Measurements from ENCODE around the gene SLC16A8. TPM values are rescaled to one million over a fixed set of nuclear protein-coding genes. Genes with fewer than 3 reads are reported as not detected.

SLC16A8 gene
- total RNA-seq, 2 experiments from 2014 or later, result not detected

DNA sequence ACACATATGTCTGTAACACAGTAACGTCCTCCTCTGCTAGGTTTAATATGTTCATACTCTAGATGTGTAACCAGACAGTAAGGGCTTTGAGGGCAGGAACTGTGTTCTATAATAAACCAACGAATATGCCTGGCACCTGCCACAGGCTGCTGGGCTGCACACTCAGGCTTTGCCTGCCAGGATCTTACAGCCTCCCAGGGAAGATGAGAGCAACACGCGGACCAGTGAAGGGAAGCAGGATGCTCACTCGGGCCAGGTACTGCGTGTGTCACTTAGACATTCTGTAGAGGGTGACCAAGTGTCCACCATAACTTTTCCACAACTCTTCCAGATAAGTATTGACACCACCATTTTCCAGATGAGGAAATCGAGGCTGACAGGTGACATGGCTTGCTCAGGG, 48.2 kb upstream of the SLC16A8 start:
- Mint-ChIP-seq H3K27ac (no peak overlapping the region), H3K27me3 (no peaks in the 10 kb centered on the region), H3K4me1 (ENCODE audit: low read depth) (no peaks in the 10 kb centered on the region), H3K9me3 (no peaks in the 10 kb centered on the region), H3K4me3 (no peak overlapping the region), H3K36me3 (ENCODE audit: low read depth) (peaks cover 48% of the 10 kb centered on the region)
- Histone ChIP-seq H3K4me1 (ENCODE audit: insufficient read depth, low read length) (no peaks in the 10 kb centered on the region), H3K36me3 (ENCODE audit: insufficient read depth, low read length) (peaks cover 49% of the 10 kb centered on the region), H3K27ac (ENCODE audit: low read depth in 1 of 2, low read length in 2 of 2) (no peak overlapping the region), H3K27me3 (ENCODE audit: control insufficient read depth in 1 of 2, insufficient read depth in 2 of 2, low read length in 2 of 2) (no peaks in the 10 kb centered on the region), H3K4me3 (ENCODE audit: low read length) (no peak overlapping the region), H3K9me3 (ENCODE audit: control insufficient read depth in 1 of 2, insufficient read depth in 1 of 2, low read length in 2 of 2) (no peaks in the 10 kb centered on the region)
- POLR2A ChIA-PET, result no interaction called here
- TF ChIP-seq, protein P1, sequence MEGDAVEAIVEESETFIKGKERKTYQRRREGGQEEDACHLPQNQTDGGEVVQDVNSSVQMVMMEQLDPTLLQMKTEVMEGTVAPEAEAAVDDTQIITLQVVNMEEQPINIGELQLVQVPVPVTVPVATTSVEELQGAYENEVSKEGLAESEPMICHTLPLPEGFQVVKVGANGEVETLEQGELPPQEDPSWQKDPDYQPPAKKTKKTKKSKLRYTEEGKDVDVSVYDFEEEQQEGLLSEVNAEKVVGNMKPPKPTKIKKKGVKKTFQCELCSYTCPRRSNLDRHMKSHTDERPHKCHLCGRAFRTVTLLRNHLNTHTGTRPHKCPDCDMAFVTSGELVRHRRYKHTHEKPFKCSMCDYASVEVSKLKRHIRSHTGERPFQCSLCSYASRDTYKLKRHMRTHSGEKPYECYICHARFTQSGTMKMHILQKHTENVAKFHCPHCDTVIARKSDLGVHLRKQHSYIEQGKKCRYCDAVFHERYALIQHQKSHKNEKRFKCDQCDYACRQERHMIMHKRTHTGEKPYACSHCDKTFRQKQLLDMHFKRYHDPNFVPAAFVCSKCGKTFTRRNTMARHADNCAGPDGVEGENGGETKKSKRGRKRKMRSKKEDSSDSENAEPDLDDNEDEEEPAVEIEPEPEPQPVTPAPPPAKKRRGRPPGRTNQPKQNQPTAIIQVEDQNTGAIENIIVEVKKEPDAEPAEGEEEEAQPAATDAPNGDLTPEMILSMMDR (IDR thresholded peaks at IDR 0.05), result no peak
- no peak for DNase-seq
- ATAC-seq (ENCODE audit: poor library complexity), result no peak
- intact Hi-C loops (cut with DNase I, micrococcal nuclease), result no loop called here
- CTCF ChIA-PET, result no interaction called here

DNA sequence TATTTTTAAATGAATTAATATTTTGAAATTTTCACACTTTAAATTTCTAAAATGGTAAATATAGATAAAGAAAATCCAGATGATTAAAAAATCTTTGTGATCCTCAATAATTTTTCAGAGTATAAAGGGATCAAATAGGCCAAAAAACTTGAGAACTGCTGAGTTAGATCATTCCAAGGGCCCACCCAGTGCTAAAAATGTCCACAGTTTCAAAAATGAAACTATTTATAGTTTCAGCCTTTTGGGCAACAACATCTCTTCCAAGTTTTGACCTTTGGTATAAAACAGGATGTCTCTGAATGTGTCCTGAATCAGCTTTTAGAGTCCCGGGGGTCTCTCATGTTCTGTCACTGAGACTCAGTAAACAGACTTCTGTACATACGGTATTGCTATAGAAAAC, 47.4 kb upstream of the SLC16A8 start:
- peaks cover 48% of the 10 kb centered on the region for H3K36me3 ChIP-seq (ENCODE audit: insufficient read depth, low read length)
- ChIA-PET POLR2A (no interaction called here), CTCF (no interaction called here)
- no peak for ATAC-seq (ENCODE audit: poor library complexity)
- Mint-ChIP-seq H3K4me1 (ENCODE audit: low read depth) (no peaks in the 10 kb centered on the region), H3K36me3 (ENCODE audit: low read depth) (peaks cover 51% of the 10 kb centered on the region), H3K4me3 (no peak overlapping the region), H3K27me3 (no peaks in the 10 kb centered on the region), H3K9me3 (no peaks in the 10 kb centered on the region), H3K27ac (no peak overlapping the region)
- H3K9me3 ChIP-seq (ENCODE audit: control insufficient read depth in 1 of 2, insufficient read depth in 1 of 2, low read length in 2 of 2), result no peaks in the 10 kb centered on the region
- intact Hi-C loops (cut with DNase I, micrococcal nuclease), result no loop called here
- no peak for DNase-seq
- no peak overlapping the region for H3K27ac ChIP-seq (ENCODE audit: low read depth in 1 of 2, low read length in 2 of 2)
- H3K4me3 ChIP-seq (ENCODE audit: low read length), result no peak overlapping the region
- H3K27me3 ChIP-seq (ENCODE audit: control insufficient read depth in 1 of 2, insufficient read depth in 2 of 2, low read length in 2 of 2), result no peaks in the 10 kb centered on the region
- H3K4me1 ChIP-seq (ENCODE audit: insufficient read depth, low read length), result no peaks in the 10 kb centered on the region
- TF ChIP-seq, protein P1 (IDR thresholded peaks at IDR 0.05), result no peak

DNA sequence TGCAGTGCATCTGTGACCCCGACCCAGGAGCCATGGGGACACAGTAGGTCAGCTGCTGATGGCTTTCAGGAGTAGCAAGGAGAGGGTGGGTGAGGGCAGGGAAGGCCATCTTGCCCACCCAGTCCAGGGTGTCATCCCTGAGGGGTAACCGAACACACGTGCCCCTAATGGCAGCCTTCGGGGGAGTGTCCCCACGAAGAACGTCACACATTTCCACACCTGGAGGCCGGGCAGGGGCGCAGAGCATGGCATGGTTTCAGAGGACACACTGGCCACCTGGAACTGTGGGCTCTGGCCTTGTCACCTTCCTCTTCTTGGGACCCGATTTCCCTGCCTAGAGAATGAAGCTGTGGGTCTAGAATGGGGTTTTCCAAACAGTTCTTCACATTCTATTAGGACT, 45.9 kb upstream of the SLC16A8 start:
- no peak overlapping the region for H3K4me3 Mint-ChIP-seq
- ATAC-seq (ENCODE audit: poor library complexity), result no peak
- intact Hi-C loops (cut with DNase I, micrococcal nuclease), result no loop called here
- peaks cover 42% of the 10 kb centered on the region for H3K36me3 Mint-ChIP-seq (ENCODE audit: low read depth)
- CTCF ChIA-PET, result no interaction called here
- Histone ChIP-seq H3K9me3 (ENCODE audit: control insufficient read depth in 1 of 2, insufficient read depth in 1 of 2, low read length in 2 of 2) (no peaks in the 10 kb centered on the region), H3K4me1 (ENCODE audit: insufficient read depth, low read length) (no peaks in the 10 kb centered on the region), H3K36me3 (ENCODE audit: insufficient read depth, low read length) (peaks cover 38% of the 10 kb centered on the region), H3K4me3 (ENCODE audit: low read length) (no peak overlapping the region), H3K27me3 (ENCODE audit: control insufficient read depth in 1 of 2, insufficient read depth in 2 of 2, low read length in 2 of 2) (no peaks in the 10 kb centered on the region), H3K27ac (ENCODE audit: low read depth in 1 of 2, low read length in 2 of 2) (no peak overlapping the region)
- POLR2A ChIA-PET, result no interaction called here
- DNase-seq, result no peak
- no peaks in the 10 kb centered on the region for H3K27me3 Mint-ChIP-seq
- TF ChIP-seq, protein P1 (IDR thresholded peaks at IDR 0.05), result no peak
- no peaks in the 10 kb centered on the region for H3K9me3 Mint-ChIP-seq
- H3K4me1 Mint-ChIP-seq (ENCODE audit: low read depth), result no peaks in the 10 kb centered on the region
- no peak overlapping the region for H3K27ac Mint-ChIP-seq
